PC-9 (cell line): Measurements from ENCODE around the gene CAP2. TPM values are rescaled to one million over a fixed set of nuclear protein-coding genes. Genes with fewer than 3 reads are reported as not detected.

Source experiments
- BruUV-seq: library from RNA; stranded (reverse); fragments of 400-500 nt; replicated peaks from 2 replicates; lab custom pipeline; 2021; lab: Mats Ljungman, UMichigan
- CTCF ChIA-PET: fragments of 300-600 bp; sonication (Branson Sonifier 250); formaldehyde crosslinking; loops from one replicate; lab custom pipeline; 2022; ENCODE audit warnings: antibody characterized with exemption; lab: Charles Lee
- POLR2A ChIA-PET: fragments of 300-600 bp; sonication (Branson Sonifier 250); formaldehyde crosslinking; loops from one replicate; lab custom pipeline; 2022; ENCODE audit warnings: antibody characterized with exemption; ENCODE audit not compliant: unreplicated experiment; lab: Charles Lee
- DNase-seq, 2 experiments: peaks; one replicate each; pipeline versions ENCODE4 v3.0.0 to v3.0.0-alpha.2; 2015 to 2022; ENCODE audit warnings: mixed read lengths in 1 of 2
- H2AFZ ChIP-seq: fragments of 200-600 bp; sonication (generic); 2 replicates; pipeline ENCODE4 v1.8.1; 2017; ENCODE audit warnings: antibody characterized with exemption
- H3F3A ChIP-seq: fragments of 200-600 bp; sonication (generic); 2 replicates; pipeline ENCODE4 v1.8.1; 2017; ENCODE audit warnings: antibody characterized with exemption, mild to moderate bottlenecking, low read depth; ENCODE audit not compliant: insufficient read depth
- H3K27ac ChIP-seq: fragments of 200-600 bp; sonication (generic); 2 replicates; pipeline ENCODE4 v1.6.1; 2016; ENCODE audit warnings: mixed run types
- H3K27me3 ChIP-seq: fragments of 200-600 bp; sonication (generic); 2 replicates; pipeline ENCODE4 v1.6.1; 2016; ENCODE audit warnings: low read depth, mixed run types; ENCODE audit not compliant: insufficient read depth
- H3K36me3 ChIP-seq: fragments of 200-600 bp; sonication (generic); 2 replicates; pipeline ENCODE4 v1.6.1; 2016; ENCODE audit warnings: low read depth, mixed run types
- H3K4me1 ChIP-seq: fragments of 200-600 bp; sonication (generic); replicated peaks from 2 replicates; pipeline ENCODE4 v1.6.1; 2016; ENCODE audit warnings: mixed run types; ENCODE audit not compliant: insufficient read depth
- H3K4me2 ChIP-seq: fragments of 200-600 bp; sonication (generic); 2 replicates; pipeline ENCODE4 v1.6.1; 2017; ENCODE audit warnings: mixed run types
- H3K4me3 ChIP-seq: fragments of 200-600 bp; sonication (generic); 2 replicates; pipeline ENCODE4 v1.6.1; 2016; ENCODE audit warnings: mixed run types
- H3K79me2 ChIP-seq: fragments of 200-600 bp; sonication (generic); 2 replicates; pipeline ENCODE4 v1.6.1; 2017; ENCODE audit warnings: low read depth, mixed run types
- H3K9me2 ChIP-seq: fragments of 200-600 bp; sonication (generic); 2 replicates; pipeline ENCODE4 v1.8.1; 2017; ENCODE audit warnings: mild to moderate bottlenecking; ENCODE audit not compliant: insufficient read depth
- H3K9me3 ChIP-seq: fragments of 200-600 bp; sonication (generic); 2 replicates; pipeline ENCODE4 v1.8.1; 2016; ENCODE audit warnings: low read depth; ENCODE audit not compliant: insufficient read depth
- H4K20me1 ChIP-seq: fragments of 200-600 bp; sonication (generic); 2 replicates; pipeline ENCODE4 v1.8.1; 2017; ENCODE audit not compliant: insufficient read depth
- CTCF ChIP-seq: fragments of 200-600 bp; sonication (generic); conservative IDR thresholded peaks from 2 replicates; pipeline ENCODE4 v1.6.1; 2017; ENCODE audit warnings: mixed run types, antibody characterized with exemption, mild to moderate bottlenecking, moderate library complexity
- EZH2 ChIP-seq: fragments of 200-600 bp; sonication (generic); IDR thresholded peaks from 2 replicates; pipeline ENCODE4 v1.8.0; 2017; ENCODE audit warnings: antibody characterized with exemption, low read depth
- intact Hi-C: fragments of 100-400 bp; cut with micrococcal nuclease; formaldehyde crosslinking; loops from one replicate; pipeline ENCODE4 v1.10.0; 2022; ENCODE audit not compliant: unreplicated experiment
- total RNA-seq: library from RNA; stranded (reverse); gene quantifications from 2 replicates; pipeline ENCODE4 v1.2.3, GENCODE V29; 2021

The CAP2 gene
- total RNA-seq, 1 experiment from 2014 or later = 12.0 TPM

DNA sequence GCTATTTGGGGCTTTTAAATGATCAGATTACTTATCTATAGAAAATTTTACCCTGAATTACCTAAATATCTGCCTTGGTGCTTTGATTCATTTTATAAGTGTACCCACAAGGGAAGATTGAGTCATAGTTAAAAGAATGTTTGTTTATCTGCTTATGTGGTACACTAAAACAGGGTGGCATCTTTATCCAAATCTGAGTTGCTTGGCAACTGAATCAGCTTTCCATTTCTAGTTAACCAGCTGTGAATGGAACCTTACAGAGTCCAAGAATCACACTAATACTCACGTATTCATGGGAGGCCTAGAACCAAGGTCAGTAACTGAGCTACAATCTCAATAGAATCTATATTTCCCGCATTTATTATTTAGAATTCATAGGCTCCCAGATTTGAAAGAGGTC lies 44.0 kb upstream of the CAP2 start:
- no peaks in the 10 kb centered on the region for H3K9me2 ChIP-seq
- TF ChIP-seq EZH2 (no peak), CTCF (no peak)
- no peaks in the 10 kb centered on the region for H3K27me3 ChIP-seq
- ChIA-PET CTCF (interaction anchor here (0.6 kb wide), 1 partner anchor 1243 kb away, joined by 5 read pairs; no protein-coding TSS in a partner anchor), POLR2A (no interaction called here)
- H3K27ac ChIP-seq = no peak overlapping the region
- no TSS peak for BruUV-seq
- H3K4me3 ChIP-seq = no peak overlapping the region
- H3K79me2 ChIP-seq = no peaks in the 10 kb centered on the region
- no peak overlapping the region for H3K4me2 ChIP-seq
- DNase-seq = peak in 1 of 2 experiments; percentile 44
- H3F3A ChIP-seq = no peaks in the 10 kb centered on the region
- intact Hi-C loops = no loop called here
- no peak overlapping the region for H2AFZ ChIP-seq
- no peaks in the 10 kb centered on the region for H3K9me3 ChIP-seq
- H4K20me1 ChIP-seq = no peaks in the 10 kb centered on the region
- no peaks in the 10 kb centered on the region for H3K4me1 ChIP-seq
- H3K36me3 ChIP-seq = no peaks in the 10 kb centered on the region

- ChIA-PET CTCF (no interaction called here), POLR2A (interaction anchor here (0.6 kb wide), 1 partner anchor 51 kb away, joined by 3 read pairs; no protein-coding TSS in a partner anchor)
- H3K4me3 ChIP-seq = no peak overlapping the region
- H3K27ac ChIP-seq = no peak overlapping the region
- H3K4me2 ChIP-seq = no peak overlapping the region
- BruUV-seq = no TSS peak
- H3K79me2 ChIP-seq = no peaks in the 10 kb centered on the region
- TF ChIP-seq CTCF (no peak), EZH2 (no peak)
- H3K9me2 ChIP-seq = no peaks in the 10 kb centered on the region; the same call in 1 of the 2 replicates
- intact Hi-C loops = no loop called here
- H2AFZ ChIP-seq = no peak overlapping the region
- H3F3A ChIP-seq = no peaks in the 10 kb centered on the region
- no peak for DNase-seq
- no peaks in the 10 kb centered on the region for H3K9me3 ChIP-seq
- no peaks in the 10 kb centered on the region for H4K20me1 ChIP-seq
- no peaks in the 10 kb centered on the region for H3K4me1 ChIP-seq
- H3K27me3 ChIP-seq = no peaks in the 10 kb centered on the region
- no peaks in the 10 kb centered on the region for H3K36me3 ChIP-seq
Measured at GRCh38 chr6:17352302-17352701, 41.1 kb upstream of the CAP2 start.

GRCh38 chr6:17353440-17354175 lies 39.8 kb upstream of the CAP2 start:
- H3K27me3 ChIP-seq = no peaks in the 10 kb centered on the region
- no peaks in the 10 kb centered on the region for H3K9me3 ChIP-seq
- H3F3A ChIP-seq = no peaks in the 10 kb centered on the region
- H3K36me3 ChIP-seq = no peaks in the 10 kb centered on the region
- no peaks in the 10 kb centered on the region for H3K79me2 ChIP-seq
- no peak overlapping the region for H3K4me3 ChIP-seq
- BruUV-seq = no TSS peak
- no peaks in the 10 kb centered on the region for H3K4me1 ChIP-seq
- intact Hi-C loops = no loop called here
- TF ChIP-seq EZH2 (no peak), CTCF (no peak)
- no peak for DNase-seq
- H3K9me2 ChIP-seq = no peaks in the 10 kb centered on the region; the same call in 1 of the 2 replicates
- no peak overlapping the region for H3K27ac ChIP-seq
- H2AFZ ChIP-seq = no peak overlapping the region
- H4K20me1 ChIP-seq = no peaks in the 10 kb centered on the region
- CTCF ChIA-PET = no interaction called here
- POLR2A ChIA-PET = no interaction called here
- no peak overlapping the region for H3K4me2 ChIP-seq
